HG02938 (cell line): ENCODE results near the gene BCCIP.

ENCODE experiments used
- ATAC-seq: cut with Tn5 transposase; IDR thresholded peaks from one replicate; pipeline ENCODE4 v1.9.1; 2021; ENCODE audit warnings: mild to moderate bottlenecking, moderate library complexity; ENCODE audit not compliant: unreplicated experiment

BCCIP gene

DNA sequence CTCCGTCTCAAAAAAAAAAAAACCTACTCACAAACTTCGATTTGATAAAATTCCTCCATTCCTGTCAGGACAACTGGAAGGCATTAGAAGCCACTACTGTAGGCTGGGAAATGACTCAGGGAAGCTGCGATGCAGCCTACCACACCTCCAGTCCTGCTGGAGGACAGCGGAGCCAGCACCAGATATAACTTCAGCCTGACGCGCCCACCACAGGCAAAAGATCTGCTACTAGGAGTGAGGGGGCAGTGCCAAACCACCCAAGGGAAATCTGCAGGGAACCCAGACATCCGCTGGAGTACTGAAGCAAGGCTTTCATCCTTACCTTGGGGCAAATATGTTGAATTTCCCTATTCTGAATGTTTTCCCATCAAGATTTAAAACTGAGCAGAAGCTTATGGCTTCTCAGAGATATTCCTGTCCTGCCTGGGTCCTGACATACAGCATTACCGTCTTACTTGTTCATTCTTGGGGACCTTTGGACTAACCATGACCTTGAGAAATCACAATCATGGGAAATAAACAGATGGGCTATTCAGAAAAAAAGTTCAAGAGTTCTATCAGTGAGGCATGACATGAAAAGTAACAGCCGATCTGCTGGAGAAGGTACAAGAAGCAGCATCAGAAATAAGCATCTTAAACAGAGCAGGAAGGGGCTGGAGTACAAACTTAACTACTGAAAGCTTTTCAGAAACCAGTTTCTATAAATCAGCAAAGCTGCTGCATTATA, 20.4 kb downstream of the BCCIP start:
- no peak for ATAC-seq

- ATAC-seq: no peak
Observed at GRCh38 chr10:125844751-125845221, 21.4 kb downstream of the BCCIP start.

DNA sequence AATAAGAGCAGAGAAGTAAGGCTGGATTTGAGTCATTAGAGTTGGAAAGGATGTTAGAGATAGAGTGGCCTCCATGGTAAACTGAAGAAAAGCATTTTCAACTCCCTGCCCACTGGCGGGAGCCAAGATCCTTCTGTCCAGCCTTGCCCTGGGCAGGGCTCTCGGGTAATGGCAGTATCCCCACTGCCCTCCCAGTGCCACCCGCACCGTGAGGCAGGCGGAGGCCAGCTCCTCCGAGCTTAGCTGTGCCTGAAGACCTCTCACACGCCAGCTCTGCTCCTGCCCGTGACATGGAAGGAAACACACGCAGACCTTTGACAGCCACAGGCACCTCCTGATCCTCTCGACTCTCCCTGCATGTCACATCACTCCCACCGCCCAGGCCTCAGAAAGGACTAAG, 22.3 kb downstream of the BCCIP start:
- no peak for ATAC-seq

- no peak for ATAC-seq
Observed at GRCh38 chr10:125846894-125847293, 23.5 kb downstream of the BCCIP start.

GRCh38 chr10:125848371-125848770, 25.0 kb downstream of the BCCIP start:
- no peak for ATAC-seq

DNA sequence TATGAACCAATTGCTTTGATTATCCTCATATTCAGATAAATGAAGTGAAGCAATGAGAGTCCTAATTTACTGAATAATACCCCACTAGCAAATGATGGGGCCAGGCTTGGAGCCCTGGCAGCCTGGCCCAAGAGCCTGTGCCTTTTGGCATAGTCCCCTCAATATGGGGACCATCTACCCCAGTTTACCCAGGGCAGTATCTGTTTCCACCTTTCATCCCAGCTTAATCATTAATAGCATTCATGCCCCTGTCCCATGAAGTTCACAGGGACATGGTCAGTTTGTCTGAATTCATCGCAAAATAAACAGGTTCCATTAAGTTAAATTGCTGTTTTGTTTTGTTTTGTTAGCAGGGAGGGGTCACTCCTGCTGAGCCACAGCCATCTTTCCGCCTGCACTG, 25.5 kb downstream of the BCCIP start:
- no peak for ATAC-seq

DNA sequence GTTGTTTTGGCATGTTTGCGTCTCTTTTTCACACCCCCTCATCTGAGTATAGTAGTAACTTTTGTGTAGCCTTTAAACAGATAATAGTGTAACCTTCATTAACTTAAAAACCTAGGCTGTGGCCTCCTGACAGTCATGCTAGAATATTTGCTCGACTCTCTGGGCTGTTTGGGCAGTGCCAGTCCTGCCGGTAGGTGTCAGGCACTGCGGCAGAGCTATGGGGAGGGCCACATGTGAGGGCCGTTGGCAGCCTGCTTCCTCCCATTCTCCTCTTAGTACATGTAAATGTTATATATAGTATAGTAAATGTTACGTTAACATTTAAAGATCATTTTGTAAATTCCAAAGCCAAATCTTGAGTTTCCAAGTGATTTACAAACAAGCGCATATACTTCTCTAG, 26.1 kb downstream of the BCCIP start:
- ATAC-seq: no peak

- no peak for ATAC-seq
Observed at GRCh38 chr10:125850766-125851731, 27.7 kb downstream of the BCCIP start.

DNA sequence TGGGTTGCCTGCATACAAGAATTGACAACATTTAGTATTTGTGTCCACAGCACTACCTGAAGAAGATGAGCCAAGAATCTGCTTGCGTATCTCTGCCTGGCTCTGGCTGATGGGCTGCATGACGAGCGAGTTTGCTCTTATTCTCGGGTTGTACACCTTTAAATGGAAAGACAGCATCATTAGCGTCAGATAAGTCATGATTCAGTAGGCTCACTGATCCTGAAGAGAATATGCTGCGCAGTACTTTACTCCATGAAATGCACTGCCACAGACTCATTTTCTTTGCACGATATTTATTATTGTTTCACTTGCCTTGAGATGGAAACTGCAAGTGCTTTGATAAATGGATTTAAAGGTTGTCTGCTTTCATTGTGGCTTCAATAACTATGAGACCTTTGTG, 29.1 kb downstream of the BCCIP start:
- no peak for ATAC-seq

DNA sequence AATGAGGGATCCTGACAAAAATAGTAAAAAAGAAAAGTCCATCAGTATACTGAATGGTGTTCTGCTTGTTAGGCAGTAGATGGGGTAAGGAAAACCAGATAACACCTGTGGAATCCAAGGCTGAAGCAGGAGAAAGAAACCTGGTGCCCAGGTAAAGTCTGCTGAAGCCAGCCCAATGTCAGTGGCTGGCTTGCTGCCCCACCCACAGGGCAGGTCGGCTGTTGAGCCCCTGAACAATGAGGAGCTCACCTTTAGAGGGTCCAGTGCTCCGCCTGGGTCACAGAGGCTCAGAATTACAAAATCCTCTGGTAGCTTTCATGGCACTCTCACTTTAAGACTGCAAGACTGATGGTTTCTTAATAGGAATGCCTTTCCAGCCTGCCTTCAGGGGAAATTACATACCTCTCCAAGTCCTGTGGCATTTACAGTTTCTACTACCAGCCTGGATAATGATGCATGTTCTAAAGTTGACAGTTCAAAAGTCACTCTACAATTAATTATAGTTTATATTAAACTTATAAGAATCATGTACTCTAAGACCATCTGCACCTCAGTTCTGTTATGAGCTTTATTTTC, 33.9 kb downstream of the BCCIP start:
- no peak for ATAC-seq

DNA sequence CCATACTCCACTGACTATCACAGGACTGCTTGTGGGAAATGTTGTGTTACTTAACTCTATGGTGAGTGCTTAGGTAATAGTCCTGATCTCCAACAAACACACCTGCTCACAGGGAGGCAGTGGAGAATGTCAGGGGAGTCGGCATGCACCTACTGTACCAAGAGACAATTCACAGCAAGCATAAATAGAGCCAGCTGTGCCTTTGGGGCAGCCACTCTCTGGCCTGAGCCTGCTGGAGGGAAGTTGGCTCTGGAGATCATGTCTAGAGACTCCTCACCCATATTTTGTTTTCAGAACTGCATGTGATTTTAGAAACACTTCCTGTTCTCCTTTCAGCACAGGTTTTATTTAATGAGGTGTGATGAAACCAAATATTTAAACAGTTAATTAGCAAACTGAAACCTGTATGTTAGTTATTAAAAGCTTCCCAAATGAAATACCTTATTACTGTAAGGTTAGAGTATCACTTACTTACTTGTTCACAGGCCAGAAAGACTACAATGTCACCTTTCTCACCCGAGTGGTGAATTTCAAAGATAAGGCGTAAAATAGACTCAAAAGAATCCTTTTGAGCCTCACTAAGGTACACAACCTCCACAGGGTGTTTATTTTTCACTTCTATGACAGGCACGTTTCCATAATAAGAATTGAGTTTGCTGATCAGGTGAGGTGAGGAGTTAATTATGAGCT, 35.9 kb downstream of the BCCIP start:
- ATAC-seq: no peak

GRCh38 chr10:125865120-125865519, 41.8 kb downstream of the BCCIP start:
- ATAC-seq: no peak

DNA sequence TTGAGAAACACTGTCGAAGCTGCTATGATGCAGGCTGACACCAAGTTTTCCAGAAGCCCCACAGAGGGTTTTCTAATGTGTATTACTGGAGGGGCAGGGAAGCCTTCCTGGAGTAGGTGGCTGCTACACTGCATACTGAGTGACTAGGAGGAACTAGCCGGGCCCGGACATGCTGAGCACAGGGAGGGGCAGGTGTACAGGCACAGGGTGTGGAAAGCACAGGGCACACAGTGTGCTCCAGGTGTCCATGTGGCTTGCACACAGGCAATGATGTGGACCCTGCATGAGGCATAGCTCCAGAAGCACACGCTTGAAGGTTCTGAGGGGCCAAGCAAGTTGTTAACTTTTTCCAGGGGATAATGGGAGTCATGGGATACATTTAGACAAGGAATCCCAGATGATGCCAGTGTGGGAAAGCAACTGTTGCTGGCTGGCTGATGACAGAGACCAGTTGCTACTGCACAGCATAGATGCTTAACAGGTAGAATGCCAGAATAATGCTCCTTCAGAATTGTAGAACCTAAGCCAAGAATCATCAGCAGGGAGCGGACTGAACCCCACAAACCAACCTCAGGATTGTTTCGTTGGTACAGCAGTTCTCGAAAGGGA, 43.2 kb downstream of the BCCIP start:
- ATAC-seq: no peak

- peak; percentile 67 for ATAC-seq
Observed at GRCh38 chr10:125868372-125868975, 45.1 kb downstream of the BCCIP start.

- ATAC-seq: no peak
Observed at GRCh38 chr10:125871338-125871737, 48.0 kb downstream of the BCCIP start.

DNA sequence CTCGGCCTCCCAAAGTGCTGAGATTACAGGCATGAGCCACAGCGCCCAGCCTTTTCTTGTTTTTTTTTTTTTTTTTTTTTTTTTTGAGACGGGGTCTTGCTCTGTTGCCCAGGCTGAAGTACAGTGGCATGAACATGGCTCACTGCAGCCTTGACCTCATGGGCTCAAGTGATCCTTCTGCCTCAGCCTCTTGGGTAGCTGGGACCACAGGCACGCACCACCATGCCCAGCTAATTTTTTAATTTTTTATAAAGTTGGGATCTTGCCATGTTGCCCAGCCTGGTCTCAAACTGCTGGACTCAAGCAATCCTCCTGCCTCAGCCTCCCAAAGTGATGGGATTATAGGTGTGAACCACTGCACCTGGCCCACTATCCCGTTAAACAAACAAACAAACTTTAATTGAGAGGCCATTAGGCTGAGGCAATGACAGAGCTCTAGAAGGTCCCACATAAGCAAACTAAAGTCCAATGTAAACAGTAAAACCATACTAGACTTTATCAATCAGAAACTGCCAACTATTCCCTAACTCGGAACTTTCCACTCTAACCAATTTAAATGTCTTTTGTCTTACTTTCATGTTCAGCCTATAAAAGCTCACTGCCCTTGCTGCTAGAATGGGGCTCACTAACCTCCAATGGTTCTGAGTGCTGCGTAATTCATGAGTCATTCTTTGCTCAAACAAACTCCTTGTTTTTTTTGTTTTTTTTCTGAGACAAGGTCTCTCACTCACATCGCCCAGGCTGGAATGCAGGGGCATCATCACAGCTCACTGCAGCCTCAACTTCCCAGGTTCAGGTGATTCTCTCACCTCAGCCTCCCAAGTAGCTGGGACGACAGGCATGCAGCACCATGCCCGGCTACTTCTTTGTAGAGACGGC, 55.9 kb downstream of the BCCIP start:
- ATAC-seq: no peak

- no peak for ATAC-seq
Observed at GRCh38 chr10:125880719-125881118, 57.4 kb downstream of the BCCIP start.

DNA sequence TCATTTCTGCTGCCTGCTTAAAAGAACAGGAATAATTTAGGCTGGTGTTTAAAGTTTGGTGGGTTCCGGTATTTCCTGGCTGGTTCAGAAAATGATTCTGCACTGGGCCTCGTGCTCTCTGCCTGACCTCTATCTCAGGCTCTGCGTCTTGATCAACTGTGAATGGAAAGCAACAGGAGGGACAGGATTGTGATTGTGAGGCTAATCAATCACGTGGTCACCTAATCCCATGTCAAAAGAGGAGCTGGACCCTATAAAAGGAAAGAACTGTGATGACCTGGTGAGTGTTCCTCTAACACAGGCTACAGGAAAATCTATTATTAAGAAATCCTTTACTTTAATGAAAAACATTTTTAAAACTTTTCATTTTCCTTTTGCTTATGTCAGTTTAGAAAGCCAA, 57.8 kb downstream of the BCCIP start, which contains the start of gene DHX32:
DHX32 (minus strand) TSS at position 101 of the 400 bp plus-strand sequence. CDS start 468 bp downstream, outside the sequence.
- ATAC-seq: no peak

DNA sequence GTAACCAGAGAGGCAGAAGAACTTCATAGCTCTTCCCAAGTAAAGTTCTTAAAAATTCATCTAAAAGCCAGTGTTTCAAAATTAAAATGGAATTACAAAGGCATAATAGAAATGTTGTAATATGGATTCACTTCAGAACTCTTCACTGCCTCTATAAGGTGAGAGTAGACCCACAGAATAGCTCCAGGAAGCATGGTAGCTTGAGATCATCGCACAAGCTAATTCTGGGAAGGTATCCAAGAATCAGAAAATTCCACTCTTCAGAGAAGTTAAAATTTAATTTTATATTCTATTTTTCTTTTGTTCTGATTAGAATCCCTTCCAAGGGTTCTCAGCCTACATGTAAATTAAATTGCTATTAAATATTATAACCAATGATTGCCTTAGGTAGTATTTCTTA, 59.2 kb downstream of the BCCIP start:
- no peak for ATAC-seq
